ENCODE data around the gene TEDC1.

Gene TEDC1

GRCh38 chr14:105466531-105467248 is 24.4 kb upstream of the TEDC1 start:
- TF ChIP-seq, protein P1, sequence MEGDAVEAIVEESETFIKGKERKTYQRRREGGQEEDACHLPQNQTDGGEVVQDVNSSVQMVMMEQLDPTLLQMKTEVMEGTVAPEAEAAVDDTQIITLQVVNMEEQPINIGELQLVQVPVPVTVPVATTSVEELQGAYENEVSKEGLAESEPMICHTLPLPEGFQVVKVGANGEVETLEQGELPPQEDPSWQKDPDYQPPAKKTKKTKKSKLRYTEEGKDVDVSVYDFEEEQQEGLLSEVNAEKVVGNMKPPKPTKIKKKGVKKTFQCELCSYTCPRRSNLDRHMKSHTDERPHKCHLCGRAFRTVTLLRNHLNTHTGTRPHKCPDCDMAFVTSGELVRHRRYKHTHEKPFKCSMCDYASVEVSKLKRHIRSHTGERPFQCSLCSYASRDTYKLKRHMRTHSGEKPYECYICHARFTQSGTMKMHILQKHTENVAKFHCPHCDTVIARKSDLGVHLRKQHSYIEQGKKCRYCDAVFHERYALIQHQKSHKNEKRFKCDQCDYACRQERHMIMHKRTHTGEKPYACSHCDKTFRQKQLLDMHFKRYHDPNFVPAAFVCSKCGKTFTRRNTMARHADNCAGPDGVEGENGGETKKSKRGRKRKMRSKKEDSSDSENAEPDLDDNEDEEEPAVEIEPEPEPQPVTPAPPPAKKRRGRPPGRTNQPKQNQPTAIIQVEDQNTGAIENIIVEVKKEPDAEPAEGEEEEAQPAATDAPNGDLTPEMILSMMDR (IDR thresholded peaks at IDR 0.05; ENCODE audit: low read depth, low read length, missing control alignments), result no peak
- H3K4me3 ChIP-seq (replicated peaks; ENCODE audit: low read depth, low read length), result no peak overlapping the region
- DNase-seq (ENCODE audit: extremely low read depth, low read depth), result no peak

GRCh38 chr14:105467249-105467941 is 23.7 kb upstream of the TEDC1 start:
- DNase-seq (ENCODE audit: extremely low read depth, low read depth), result no peak
- TF ChIP-seq, protein P1 (IDR thresholded peaks at IDR 0.05; ENCODE audit: low read depth, low read length, missing control alignments), result no peak
- H3K4me3 ChIP-seq (replicated peaks; ENCODE audit: low read depth, low read length), result no peak overlapping the region

DNA sequence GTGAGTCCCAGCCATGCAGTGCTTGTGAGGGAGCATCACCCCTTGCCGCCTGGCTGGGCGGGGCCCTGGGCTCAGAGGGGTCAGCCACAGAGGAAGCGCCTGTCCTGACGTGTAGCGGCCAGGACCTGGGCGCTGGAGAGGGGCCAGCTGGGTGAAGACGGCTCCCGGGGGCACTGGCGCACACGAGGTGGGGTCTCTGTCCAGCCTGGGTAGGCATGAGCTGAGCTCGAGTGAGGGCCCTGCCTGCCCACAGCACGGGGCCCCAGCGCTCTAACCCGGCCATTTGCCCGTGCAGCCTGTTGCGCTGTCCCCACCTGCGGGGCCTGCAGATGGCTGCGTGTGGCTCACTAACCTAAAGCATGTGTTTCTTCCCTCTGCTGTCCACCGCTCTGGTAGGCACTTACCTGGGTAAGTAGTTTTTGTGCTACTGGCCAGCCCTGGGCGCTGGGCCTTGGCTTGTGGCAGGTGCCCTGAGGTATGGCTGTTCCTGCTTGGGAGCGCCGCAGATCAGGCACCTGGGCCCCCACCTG is 23.0 kb upstream of the TEDC1 start:
- TF ChIP-seq, protein P1 (IDR thresholded peaks at IDR 0.05; ENCODE audit: low read depth, low read length, missing control alignments), result no peak
- no peak for DNase-seq (ENCODE audit: extremely low read depth, low read depth)
- H3K4me3 ChIP-seq (replicated peaks; ENCODE audit: low read depth, low read length), result no peak overlapping the region

DNA sequence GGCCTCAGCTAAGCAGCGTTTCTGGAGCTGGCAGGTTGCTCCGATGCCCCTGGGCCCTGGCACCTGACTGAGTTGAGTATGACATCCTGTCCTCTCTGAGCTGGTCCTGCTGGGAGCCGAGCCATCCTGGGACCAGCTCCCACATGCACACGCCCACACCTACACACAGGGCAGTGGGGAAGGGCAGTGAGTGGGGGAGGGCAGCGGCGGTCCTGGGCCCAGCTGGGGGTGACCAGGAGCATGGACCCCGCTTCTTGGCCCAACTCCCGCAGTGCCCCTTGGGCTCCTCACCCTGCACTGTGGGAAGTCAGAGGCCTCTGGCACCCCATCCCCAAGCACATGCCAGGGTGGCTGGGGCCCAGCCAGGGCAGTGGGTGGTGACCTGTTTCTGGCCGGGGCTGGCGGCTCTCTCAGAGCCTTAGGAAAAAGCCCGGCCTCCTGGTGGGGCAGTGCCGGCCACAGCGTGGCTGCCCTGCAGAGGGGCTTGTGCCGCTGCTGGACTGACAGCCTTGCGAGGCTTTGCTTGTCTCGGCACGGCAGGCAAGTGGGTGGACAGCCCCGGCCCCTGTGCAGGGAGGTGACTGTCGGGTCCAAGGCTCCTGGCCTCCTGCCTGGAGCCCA is 22.3 kb upstream of the TEDC1 start:
- TF ChIP-seq, protein P1 (IDR thresholded peaks at IDR 0.05; ENCODE audit: low read depth, low read length, missing control alignments), result no peak
- H3K4me3 ChIP-seq (replicated peaks; ENCODE audit: low read depth, low read length), result no peak overlapping the region
- no peak for DNase-seq (ENCODE audit: extremely low read depth, low read depth)

DNA sequence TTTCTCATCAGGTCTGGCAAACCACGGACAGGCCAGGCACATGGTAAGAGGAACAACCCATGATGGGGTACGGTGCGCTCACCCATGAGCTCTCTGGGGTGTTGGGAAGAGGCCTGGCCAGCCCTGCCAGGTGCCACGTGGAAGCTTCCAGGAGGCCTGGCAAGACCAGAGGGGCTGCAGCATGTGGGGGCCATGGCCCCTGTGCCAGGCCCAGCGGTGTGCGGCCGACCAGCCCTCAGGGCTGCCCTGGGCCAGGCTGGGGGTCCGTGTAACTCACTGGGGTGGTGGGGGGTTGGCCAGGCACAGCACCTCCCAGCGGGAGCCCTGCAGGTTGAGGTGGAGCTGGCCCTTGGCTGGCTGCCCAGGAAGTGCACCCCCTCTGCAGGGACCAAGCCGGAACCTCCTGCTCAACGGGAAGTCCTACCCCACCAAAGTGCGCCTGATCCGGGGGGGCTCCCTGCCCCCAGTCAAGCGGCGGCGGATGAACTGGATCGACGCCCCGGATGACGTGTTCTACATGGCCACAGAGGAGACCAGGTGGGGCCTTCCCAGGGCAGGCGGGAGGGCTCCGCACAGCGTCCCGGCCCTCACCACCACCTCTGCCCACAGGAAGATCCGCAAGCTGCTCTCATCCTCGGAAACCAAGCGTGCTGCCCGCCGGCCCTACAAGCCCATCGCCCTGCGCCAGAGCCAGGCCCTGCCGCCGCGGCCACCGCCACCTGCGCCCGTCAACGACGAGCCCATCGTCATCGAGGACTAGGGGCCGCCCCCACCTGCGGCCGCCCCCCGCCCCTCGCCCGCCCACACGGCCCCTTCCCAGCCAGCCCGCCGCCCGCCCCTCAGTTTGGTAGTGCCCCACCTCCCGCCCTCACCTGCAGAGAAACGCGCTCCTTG is 21.3 kb upstream of the TEDC1 start:
- DNase-seq (ENCODE audit: extremely low read depth, low read depth), result no peak
- H3K4me3 ChIP-seq (replicated peaks; ENCODE audit: low read depth, low read length), result no peak overlapping the region
- TF ChIP-seq, protein P1 (IDR thresholded peaks at IDR 0.05; ENCODE audit: low read depth, low read length, missing control alignments), result no peak

Data from HFF-Myc (cell line).